GM19328 (cell line): ENCODE data around the gene APMAP.

Experiments used
- ATAC-seq: cut with Tn5 transposase; IDR thresholded peaks from one replicate; pipeline ENCODE4 v1.9.1; 2021; ENCODE audit warnings: mild to moderate bottlenecking, moderate library complexity; ENCODE audit not compliant: unreplicated experiment

The APMAP gene

DNA sequence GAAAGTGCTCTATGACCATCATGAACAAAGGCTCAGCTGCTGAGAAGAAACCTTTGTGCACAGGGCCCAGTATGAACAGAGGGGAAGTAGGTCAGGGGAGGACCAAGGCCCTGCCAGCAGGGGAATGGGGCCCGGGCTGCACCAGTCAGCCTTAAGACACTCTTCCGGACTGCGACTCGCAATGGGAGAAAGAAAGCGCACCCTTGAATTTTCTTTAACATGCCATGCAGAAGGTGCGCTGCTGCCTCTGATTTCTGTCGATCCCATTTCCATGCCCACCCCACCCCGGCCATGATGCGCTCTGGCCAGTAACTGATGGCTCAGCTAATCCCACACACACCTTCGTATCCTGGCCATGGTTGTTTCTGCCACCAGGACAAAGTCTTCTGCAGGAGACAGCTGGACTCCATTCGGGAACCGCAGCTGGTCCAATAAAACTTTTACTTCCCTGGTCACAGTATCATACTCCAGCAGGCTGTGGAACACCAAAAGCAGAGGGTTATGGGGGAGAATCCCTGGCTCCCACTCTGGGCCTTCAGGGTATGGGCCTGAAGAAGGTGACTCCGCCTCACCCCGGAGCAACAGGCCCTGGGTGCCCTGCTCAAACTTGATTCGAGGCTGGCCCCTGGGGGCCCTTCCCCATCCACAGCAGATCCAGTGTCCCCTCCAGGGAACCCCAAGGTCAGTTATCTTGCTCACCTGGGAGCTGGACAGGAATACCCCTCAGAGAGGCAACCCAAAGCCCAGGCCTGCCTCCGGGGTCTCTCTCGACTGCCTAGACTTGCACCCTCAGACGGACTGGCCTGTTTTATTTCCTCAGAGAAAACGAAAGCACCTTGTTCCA, 23.1 kb downstream of the APMAP start:
- no peak for ATAC-seq

GRCh38 chr20:24968278-24968800, 24.2 kb downstream of the APMAP start:
- ATAC-seq: no peak

- no peak for ATAC-seq
Observed at GRCh38 chr20:24966317-24967012, 26.1 kb downstream of the APMAP start.

DNA sequence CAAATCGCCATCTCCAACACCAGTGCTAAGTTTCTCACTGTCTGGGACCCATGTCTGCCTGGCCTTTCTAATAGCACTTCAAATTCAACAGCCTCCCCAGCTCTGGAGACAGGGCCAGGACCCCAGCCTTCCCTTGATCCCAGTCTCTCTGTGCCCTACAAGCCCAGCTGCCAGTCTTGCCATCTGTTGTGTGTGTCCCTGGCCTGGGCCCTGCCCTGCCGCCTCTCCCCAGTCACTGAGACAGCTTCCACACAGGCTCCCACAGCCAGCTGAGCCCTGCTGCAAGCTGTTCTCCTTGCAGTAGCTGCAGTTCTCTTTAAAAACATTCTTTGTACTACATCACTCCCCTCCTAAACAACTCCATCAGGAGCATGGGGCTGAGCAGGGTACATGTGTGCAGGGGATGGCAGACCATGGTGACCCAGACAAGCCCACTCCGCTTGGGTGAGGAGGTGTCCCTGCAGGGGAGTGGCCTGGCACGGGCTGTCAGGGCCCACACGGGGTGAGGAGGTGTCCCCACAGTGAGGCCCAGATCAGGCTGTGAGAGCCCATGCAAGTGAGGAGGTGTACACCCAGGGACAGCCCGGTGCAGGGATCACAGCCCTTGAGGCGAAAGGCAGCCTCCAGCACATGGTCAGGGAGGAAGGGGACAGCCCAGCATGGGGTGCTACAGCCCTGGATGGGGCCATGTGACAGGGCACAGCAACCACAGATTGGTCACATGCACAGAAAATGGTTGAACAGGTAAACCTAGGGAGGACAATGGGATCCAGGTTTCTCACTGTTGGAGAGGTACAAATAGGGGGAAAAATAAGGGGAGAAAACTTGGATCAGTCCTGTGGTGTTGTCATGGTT, 27.3 kb downstream of the APMAP start:
- no peak for ATAC-seq

DNA sequence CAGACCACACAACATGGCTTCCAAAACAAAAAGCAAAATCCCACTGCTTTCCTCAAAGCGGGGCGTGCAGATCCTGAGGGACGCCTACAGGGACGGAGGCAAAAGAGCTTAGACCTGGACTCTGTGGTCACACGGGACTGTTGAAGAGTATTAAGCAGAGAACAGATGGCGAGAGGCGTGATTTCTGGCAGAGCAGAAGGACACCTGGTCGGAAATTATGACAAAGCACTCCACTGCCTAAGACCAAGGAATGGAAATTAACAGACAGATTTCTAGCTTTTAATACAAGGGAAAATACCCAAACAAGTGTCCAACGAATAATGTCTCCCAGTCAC, 28.1 kb downstream of the APMAP start:
- no peak for ATAC-seq

DNA sequence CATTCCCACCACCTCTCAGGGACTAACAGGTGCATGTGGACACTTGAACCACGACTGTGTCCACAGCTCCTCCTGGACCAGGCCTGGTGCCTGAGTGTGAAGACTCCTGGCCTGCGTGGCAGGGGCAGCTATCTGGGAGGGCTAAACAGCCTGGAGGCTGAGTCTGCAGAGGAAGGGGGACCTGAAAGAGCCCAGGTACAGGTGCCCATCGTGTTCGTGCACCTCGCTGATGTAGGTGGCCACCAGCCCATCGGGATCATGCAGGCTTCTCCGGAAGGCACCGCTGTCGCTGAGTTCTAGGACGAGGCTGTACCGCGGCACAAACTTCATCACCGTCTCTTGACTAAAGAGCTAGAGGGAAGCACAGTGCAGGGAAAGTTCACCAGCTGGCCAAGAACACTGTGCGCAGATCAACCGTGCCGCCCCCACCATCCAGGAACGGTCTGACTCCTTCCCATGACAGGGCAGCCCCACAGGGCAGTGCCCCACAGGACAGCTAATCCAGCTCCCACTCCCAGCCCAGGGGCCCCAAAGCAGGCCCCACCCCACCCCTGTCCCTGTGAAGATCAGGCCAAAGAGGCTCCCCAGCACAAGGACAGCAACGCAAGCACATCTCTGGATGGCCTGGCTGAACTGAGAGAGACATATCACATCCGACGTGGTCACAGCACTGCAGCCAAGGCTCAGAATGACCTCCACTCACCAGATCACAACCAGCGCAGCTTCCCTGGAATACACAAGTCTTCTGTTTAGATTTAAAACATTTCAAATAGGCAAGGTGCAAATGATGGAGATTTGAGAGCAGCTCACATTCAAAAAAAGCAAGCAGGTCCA, 28.7 kb downstream of the APMAP start:
- no peak for ATAC-seq

DNA sequence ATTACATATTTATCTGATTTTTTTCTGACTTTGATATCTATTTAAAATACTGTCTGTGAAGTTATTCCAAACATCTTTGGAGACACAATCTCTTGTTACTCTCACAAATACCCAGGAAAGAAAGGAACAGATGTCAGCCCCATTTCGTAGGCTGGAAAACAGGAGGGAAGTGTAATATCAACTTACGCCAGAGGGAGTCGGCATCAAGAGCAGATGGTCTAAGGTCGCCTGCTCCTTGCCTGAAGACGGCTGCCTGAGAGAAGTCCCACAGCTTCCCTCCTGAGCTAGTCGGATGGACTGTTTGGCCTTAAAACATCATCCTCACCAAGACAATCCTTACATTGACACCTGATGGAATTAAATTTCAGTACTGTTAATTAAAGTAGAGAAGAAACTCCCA, 30.0 kb downstream of the APMAP start:
- no peak for ATAC-seq

DNA sequence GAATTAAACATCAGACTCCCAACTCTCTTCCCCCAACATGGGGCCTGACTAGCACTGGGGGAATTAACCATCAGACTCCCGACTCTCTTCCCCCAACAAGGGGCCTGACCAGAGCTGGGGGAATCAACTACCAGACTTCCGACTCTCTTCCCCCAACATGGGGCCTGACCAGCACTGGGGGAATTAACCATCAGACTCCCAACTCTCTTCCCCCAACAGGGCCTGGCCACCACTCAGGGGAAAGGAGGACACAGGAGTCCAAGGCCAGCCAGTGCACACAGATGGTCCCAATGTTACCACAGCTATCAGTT, 30.4 kb downstream of the APMAP start:
- ATAC-seq: no peak

DNA sequence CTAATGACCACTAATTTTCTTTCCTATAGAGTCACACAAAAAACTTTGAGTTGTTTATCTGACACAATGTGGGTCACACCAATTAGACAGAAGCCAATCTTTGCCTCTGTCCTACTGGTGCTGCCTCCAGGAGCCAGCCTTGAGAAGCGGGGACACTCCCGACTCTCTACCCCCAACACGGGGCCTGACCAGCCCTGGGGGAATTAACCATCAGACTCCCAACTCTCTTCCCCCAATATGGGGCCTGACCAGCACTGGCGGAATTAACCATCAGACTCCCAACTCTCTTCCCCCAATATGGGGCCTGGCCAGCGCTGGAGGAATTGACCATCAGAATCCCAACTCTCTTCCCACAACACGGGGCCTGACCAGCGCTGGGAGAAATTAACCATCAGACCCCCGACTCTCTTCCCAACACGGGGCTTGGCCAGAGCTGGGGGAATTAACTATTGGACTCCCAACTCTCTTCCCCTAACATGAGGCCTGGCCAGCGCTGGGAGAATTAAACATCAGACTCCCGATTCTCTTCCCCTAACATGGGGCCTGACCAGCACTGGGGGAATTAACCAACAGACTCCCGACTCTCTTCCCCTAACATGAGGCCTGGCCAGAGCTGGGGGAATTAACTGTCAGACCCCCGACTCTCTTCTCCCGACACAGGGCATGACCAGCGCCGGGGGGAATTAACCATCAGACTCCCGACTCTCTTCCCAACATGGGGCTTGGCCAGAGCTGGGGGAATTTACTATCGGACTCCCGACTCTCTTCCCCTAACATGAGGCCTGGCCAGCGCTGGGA, 31.0 kb downstream of the APMAP start:
- no peak for ATAC-seq

DNA sequence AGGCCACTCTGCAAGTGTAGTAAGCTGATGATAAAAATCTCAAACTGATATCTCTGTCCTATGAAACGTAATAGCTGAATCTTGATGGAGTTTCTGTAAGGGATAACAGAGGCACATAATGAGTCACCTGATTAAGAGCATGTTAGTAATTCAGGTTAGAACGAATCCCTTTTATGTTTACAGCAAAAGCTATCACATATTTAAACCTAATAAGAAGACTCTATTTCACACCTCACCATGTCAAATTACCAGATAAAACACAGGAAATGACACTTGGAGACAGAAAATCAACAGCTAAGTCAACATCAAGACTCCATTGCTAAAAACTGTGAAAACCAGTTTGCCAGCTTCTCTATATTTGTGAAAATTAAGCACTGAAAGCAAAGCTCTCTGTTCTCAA, 31.7 kb downstream of the APMAP start:
- ATAC-seq: no peak

- ATAC-seq: no peak
Observed at GRCh38 chr20:24960302-24960801, 32.2 kb downstream of the APMAP start.

DNA sequence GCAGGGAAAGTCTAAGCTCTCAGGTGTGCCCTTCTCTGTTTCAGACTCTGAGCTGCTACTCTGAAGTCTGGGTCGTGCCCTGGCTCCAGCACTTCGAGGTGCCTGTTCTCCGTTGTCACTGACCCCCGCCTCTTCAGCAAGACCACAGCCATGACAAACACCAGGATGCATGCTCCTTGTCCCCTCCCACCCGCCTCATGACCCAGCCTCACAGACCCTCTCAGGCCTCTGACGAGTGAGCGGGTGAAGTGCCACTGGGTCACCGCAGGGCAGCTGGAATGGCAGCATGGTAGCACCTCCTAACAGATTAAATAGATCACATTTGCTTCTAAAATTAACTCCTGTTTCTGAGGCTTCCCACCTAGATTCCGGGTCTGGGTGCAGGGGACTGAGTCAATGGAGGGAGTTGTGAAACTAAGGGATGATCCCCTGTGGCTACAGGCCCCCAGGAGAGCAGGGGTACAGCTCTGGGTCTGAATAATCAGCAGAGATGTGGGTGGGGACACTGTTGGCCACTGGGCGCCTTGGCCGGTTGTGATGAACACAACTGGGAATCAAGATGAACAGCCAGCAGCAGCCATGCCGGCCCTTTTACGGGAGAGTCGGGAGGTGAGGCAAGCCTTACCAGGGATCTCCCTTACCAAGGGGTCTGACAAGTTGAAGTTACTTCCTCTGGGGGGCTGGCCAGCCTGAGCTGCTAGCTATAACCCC, 32.8 kb downstream of the APMAP start:
- no peak for ATAC-seq

DNA sequence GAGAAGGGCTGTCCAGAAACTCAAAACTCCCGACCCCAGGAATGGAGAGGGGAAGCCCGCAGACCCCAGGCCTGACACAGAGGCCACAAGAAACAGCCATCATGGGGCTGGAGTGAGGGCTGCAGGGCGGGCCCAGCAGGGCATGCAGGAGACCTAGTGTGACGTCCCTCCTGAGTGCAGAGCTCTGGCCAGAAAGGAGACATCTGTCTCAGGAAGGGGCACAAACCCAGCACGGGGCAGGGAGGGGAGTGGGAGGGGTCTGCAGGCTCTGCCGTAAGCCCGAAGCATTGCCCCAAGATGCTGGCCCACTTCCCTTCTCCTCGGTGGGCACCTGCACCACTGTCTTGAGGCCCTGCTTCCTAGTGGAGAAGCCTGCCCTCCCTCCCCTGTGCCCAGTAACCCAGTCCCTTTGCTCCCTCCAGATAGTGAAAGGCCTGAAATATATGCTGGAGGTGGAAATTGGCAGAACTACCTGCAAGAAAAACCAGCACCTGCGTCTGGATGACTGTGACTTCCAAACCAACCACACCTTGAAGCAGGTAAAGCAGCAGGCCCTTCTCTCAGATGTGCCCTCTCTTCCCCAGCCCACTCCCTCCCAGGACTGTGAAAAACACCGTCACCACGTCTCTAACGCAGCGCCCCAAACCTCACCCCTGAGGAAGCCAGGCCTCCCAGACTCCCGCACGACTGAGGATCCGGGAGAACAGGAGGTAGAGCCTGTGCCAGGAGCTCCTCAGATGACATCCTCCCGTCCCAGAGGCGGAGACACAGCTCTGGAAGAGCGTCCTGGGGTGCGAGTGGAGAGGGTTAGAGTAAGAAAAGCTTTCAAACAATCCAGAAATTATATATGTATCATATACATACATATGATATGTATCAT, 33.8 kb downstream of the APMAP start:
- ATAC-seq: no peak

- no peak for ATAC-seq
Observed at GRCh38 chr20:24957326-24958016, 35.1 kb downstream of the APMAP start.

- ATAC-seq: no peak
Observed at GRCh38 chr20:24956001-24956841, 36.3 kb downstream of the APMAP start.

DNA sequence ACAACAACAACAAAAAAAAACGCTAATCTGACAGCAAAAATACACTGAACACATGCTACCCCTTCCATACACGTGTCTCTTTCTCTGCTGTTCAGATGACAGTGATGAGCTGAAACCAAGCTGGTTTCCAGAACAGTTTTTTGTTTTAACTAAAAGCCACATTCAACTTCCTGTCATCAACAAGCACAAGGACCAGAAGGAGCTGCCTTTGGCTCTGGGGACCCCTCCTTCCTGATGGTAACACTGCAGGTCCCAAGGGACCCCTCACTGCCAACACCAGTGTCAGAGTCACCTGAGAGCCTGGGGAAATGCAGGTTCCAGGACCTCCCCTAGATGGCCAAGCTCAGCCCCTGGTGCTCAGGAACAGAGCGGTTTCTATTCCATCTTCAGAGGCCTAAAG, 37.5 kb downstream of the APMAP start:
- ATAC-seq: no peak

DNA sequence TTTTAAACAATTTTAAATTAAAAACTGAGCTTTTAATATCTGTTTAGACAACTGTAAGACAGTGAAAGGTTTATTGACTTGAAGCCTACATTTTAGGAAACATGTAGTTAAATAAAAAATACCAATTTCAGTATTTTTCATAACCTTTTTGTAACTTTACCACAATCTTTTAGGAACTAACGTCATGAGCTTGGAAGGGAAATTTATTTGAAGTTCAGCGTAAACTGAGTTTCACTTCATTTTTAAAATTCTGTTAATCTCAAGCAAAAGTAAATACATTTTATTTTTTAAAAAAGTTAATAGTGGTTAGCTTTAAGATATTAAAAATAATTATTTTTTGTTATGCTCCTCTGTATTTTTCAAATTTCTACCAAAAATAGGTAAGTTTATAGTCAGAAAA, 38.0 kb downstream of the APMAP start:
- no peak for ATAC-seq
